Activated CD4-positive, CD25-positive, alpha-beta regulatory T cell treated with anti-CD3 and anti-CD28 coated beads, Interleukin-2, amount 50 U/mL, for 16 hours (primary cell): ENCODE results near the gene EGFR.

Experiments used
- DNase-seq: peaks from one replicate; pipeline ENCODE4 v3.0.0-alpha.2; 2020; ENCODE audit warnings: low read depth, low spot score

The EGFR gene

GRCh38 chr7:55063061-55063460 is 44.2 kb downstream of the EGFR start:
- DNase-seq: no peak

GRCh38 chr7:55063633-55064032 is 44.8 kb downstream of the EGFR start:
- no peak for DNase-seq

- DNase-seq: no peak
Observed at GRCh38 chr7:55065079-55065478, 46.3 kb downstream of the EGFR start.

GRCh38 chr7:55065511-55066229 is 46.9 kb downstream of the EGFR start:
- no peak for DNase-seq

GRCh38 chr7:55066524-55066923 is 47.7 kb downstream of the EGFR start:
- no peak for DNase-seq

- no peak for DNase-seq
Observed at GRCh38 chr7:55066938-55067337, 48.1 kb downstream of the EGFR start.

- no peak for DNase-seq
Observed at GRCh38 chr7:55067748-55068147, 48.9 kb downstream of the EGFR start.

GRCh38 chr7:55069271-55069792 is 50.5 kb downstream of the EGFR start:
- no peak for DNase-seq

- no peak for DNase-seq
Observed at GRCh38 chr7:55070271-55070743, 51.5 kb downstream of the EGFR start.

GRCh38 chr7:55070854-55071253 is 52.0 kb downstream of the EGFR start:
- no peak for DNase-seq

- DNase-seq: no peak
Observed at GRCh38 chr7:55071411-55072175, 52.8 kb downstream of the EGFR start.

- no peak for DNase-seq
Observed at GRCh38 chr7:55072251-55072650, 53.4 kb downstream of the EGFR start.

- DNase-seq: no peak
Observed at GRCh38 chr7:55073051-55073511, 54.3 kb downstream of the EGFR start.

- no peak for DNase-seq
Observed at GRCh38 chr7:55073976-55074528, 55.2 kb downstream of the EGFR start.

GRCh38 chr7:55075464-55076021 is 56.7 kb downstream of the EGFR start:
- DNase-seq: no peak

GRCh38 chr7:55077561-55078410 is 59.0 kb downstream of the EGFR start:
- no peak for DNase-seq

GRCh38 chr7:55078465-55079372 is 59.9 kb downstream of the EGFR start:
- no peak for DNase-seq

GRCh38 chr7:55080000-55080623 is 61.3 kb downstream of the EGFR start:
- DNase-seq: no peak

GRCh38 chr7:55081068-55081467 is 62.3 kb downstream of the EGFR start:
- DNase-seq: no peak
